CD8-positive, alpha-beta memory T cell (primary cell): ENCODE results near the gene FAM83B. TPM values are rescaled to one million over a fixed set of nuclear protein-coding genes. Genes with fewer than 3 reads are reported as not detected.
"Not testable (repeated sequence)": the region's sequence is repeated elsewhere in the genome, so short reads cannot be mapped to it uniquely, and the experiment has no call there.

Experiments used
- CTCF ChIA-PET: fragments of 350-600 bp; sonication (Branson Sonifier 250); formaldehyde crosslinking; loops from one replicate; lab custom pipeline; 2021; ENCODE audit warnings: antibody characterized with exemption; lab: Charles Lee
- POLR2A ChIA-PET: fragments of 350-600 bp; sonication (Branson Sonifier 250); formaldehyde crosslinking; loops from one replicate; lab custom pipeline; 2021; ENCODE audit warnings: antibody characterized with exemption; lab: Charles Lee
- DNase-seq, 5 donors: peaks; one replicate each; pipeline versions ENCODE4 v3.0.0 to v3.0.0-alpha.2; 2020 to 2022; ENCODE audit warnings: mixed read lengths in 1 of 5
- H3K27ac ChIP-seq: one replicate; pipeline ENCODE4 v1.7.0; 2013; ENCODE audit warnings: low read depth, mild to moderate bottlenecking, low read length, moderate library complexity
- H3K27me3 ChIP-seq: 2 replicates; pipeline ENCODE4 v1.7.0; 2013; ENCODE audit warnings: low read length, mild to moderate bottlenecking; ENCODE audit not compliant: insufficient read depth, poor library complexity, severe bottlenecking
- H3K36me3 ChIP-seq: 2 replicates; pipeline ENCODE4 v1.7.0; 2013; ENCODE audit warnings: mild to moderate bottlenecking, low read length, moderate library complexity; ENCODE audit not compliant: insufficient read depth
- H3K4me1 ChIP-seq: 2 replicates; pipeline ENCODE4 v1.7.0; 2013; ENCODE audit warnings: mild to moderate bottlenecking, low read length, moderate library complexity; ENCODE audit not compliant: insufficient read depth
- H3K4me3 ChIP-seq: 2 replicates; pipeline ENCODE4 v1.7.0; 2013; ENCODE audit warnings: mild to moderate bottlenecking, low read length
- H3K9me3 ChIP-seq: 2 replicates; pipeline ENCODE4 v1.7.0; 2013; ENCODE audit warnings: mild to moderate bottlenecking, low read length
- H3K27ac Mint-ChIP-seq, 8 donors: one replicate each; pipeline ENCODE4 v1.8.0; 2020 to 2021; ENCODE audit warnings: mixed read lengths in 8 of 8, mild to moderate bottlenecking in 6 of 8, inconsistent platforms in 3 of 8, moderate library complexity in 3 of 8
- H3K27me3 Mint-ChIP-seq, 2 donors: one replicate each; pipeline ENCODE4 v1.8.0; 2020 to 2021; ENCODE audit warnings: mixed read lengths in 2 of 2, mild to moderate bottlenecking in 1 of 2, moderate library complexity in 1 of 2
- H3K36me3 Mint-ChIP-seq, 3 donors: one replicate each; pipeline ENCODE4 v1.8.0; 2020 to 2021; ENCODE audit warnings: mixed read lengths in 3 of 3, inconsistent platforms in 1 of 3, mild to moderate bottlenecking in 1 of 3
- H3K4me1 Mint-ChIP-seq, 3 donors: one replicate each; pipeline ENCODE4 v1.8.0; 2020 to 2021; ENCODE audit warnings: mixed read lengths in 3 of 3, inconsistent platforms in 1 of 3, mild to moderate bottlenecking in 1 of 3
- H3K4me3 Mint-ChIP-seq, 7 donors: one replicate each; pipeline ENCODE4 v1.8.0; 2020 to 2021; ENCODE audit warnings: mixed read lengths in 7 of 7, mild to moderate bottlenecking in 6 of 7, moderate library complexity in 4 of 7, inconsistent platforms in 2 of 7
- H3K9me3 Mint-ChIP-seq, 5 donors: one replicate each; pipeline ENCODE4 v1.8.0; 2020 to 2022; ENCODE audit warnings: mixed read lengths in 5 of 5, mild to moderate bottlenecking in 3 of 5, moderate library complexity in 2 of 5, inconsistent platforms in 1 of 5
- polyA plus RNA-seq: library from polyadenylated mRNA; unstranded; fragments of 300-500 nt; fragmentation: Illumina TruSeq; gene quantifications from one replicate; pipeline ENCODE4 v1.2.3, GENCODE V29; 2021
- total RNA-seq, 2 experiments: library from RNA; stranded (reverse); gene quantifications; one replicate each; pipeline ENCODE4 v1.2.3, GENCODE V29; 2021

The FAM83B gene
- total and polyA plus RNA-seq, 3 experiments from 2014 or later = not detected

DNA sequence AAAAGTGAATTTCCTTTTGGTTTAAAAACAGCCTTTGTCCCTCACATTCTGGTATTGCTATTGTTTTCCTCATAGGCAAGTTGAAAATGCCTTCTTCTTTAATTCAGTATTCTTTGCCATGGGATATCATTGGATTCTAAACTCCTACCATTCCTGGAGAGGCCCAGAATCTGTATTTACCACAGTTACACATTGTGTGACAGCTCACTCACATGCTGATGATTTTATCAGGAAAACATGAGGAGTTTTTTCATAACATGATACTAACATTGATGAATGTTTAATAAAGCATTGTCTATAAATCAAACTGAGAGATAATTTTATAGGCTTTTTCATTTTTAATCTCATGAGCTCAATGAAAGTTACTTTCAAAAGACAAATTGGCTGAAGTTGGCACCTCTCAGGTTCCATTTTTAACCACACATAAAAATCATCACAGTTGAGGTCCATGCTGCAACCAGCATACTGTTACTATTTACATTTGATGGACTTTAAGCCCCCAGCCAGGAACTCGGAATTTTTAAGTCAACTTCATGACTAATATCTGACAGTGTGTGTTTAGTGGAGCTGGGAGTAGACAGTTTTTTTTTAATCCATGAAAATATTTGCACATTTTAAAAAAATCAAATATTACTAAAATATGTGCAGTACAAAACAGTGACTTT lies 82.8 kb downstream of the FAM83B start:
- H3K36me3 Mint-ChIP-seq = peaks cover 0 to 3% (median 0%) of the 10 kb centered on the region in 3 donors
- Histone ChIP-seq H3K36me3 (no peaks in the 10 kb centered on the region), H3K4me3 (no peak overlapping the region), H3K27me3 (no peaks in the 10 kb centered on the region), H3K9me3 (peaks cover 5% of the 10 kb centered on the region), H3K27ac (no peak overlapping the region), H3K4me1 (no peaks in the 10 kb centered on the region)
- POLR2A ChIA-PET = no interaction called here
- no peak overlapping the region for H3K27ac Mint-ChIP-seq
- H3K9me3 Mint-ChIP-seq = peaks cover 14 to 31% (median 22%) of the 10 kb centered on the region in 5 donors
- H3K4me3 Mint-ChIP-seq = no peak overlapping the region
- no peaks in the 10 kb centered on the region for H3K27me3 Mint-ChIP-seq
- no peaks in the 10 kb centered on the region for H3K4me1 Mint-ChIP-seq
- DNase-seq = no peak
- CTCF ChIA-PET = no interaction called here

DNA sequence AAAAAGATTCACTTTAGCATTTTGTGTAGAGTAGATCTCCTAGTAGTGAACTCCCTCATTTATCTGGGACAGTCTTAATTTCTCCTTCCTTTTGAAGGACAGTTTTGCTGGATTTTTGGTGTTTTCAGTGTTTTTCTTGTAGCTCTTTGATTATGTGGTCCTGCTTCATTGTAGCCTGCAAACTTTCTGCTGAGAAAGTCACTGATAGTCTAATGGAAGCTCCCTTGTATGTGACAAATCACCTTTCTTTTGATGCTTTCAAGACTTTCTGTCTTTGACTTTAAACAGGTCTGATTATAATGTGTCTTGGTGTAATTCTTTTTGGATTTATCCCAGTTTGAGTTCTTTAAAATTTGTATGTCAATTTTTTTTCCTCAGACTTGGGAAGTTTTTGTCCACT lies 86.1 kb downstream of the FAM83B start:
- H3K36me3 Mint-ChIP-seq = peaks cover 0 to 3% (median 0%) of the 10 kb centered on the region in 3 donors
- no peak overlapping the region for H3K27ac Mint-ChIP-seq
- Histone ChIP-seq H3K27me3 (no peaks in the 10 kb centered on the region), H3K36me3 (no peaks in the 10 kb centered on the region), H3K27ac (no peak overlapping the region), H3K4me3 (no peak overlapping the region), H3K9me3 (peaks cover 5% of the 10 kb centered on the region), H3K4me1 (no peaks in the 10 kb centered on the region)
- DNase-seq = no peak
- no peaks in the 10 kb centered on the region for H3K27me3 Mint-ChIP-seq
- H3K4me3 Mint-ChIP-seq = no peak overlapping the region
- H3K9me3 Mint-ChIP-seq = peaks cover 14 to 22% (median 19%) of the 10 kb centered on the region in 5 donors
- ChIA-PET CTCF (no interaction called here), POLR2A (no interaction called here)
- H3K4me1 Mint-ChIP-seq = no peaks in the 10 kb centered on the region

DNA sequence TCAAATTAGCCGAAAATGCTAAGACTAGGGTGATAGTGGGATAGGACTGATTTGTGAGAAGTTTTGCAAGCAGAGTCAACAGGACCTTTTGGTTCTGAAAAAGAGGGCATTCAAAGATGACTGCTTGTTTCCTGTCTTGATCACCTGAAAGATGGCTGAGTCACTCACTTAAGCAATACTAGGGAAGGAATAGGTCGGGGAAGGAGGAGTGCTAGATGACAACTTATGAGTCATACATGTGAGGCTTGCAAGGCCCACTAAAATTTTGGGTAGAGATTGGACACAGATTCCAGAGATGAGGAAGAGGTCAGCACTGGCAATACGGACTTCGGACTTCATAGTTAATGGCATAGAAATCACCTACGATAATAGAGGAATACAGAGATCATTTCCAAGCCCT lies 89.2 kb downstream of the FAM83B start:
- Mint-ChIP-seq H3K27me3 (no peaks in the 10 kb centered on the region), H3K9me3 (peaks cover 12 to 27% (median 25%) of the 10 kb centered on the region in 5 donors), H3K4me1 (no peaks in the 10 kb centered on the region), H3K36me3 (peaks cover 0 to 3% (median 0%) of the 10 kb centered on the region in 3 donors), H3K27ac (no peak overlapping the region), H3K4me3 (no peak overlapping the region)
- Histone ChIP-seq H3K9me3 (peaks cover 5% of the 10 kb centered on the region), H3K27me3 (no peaks in the 10 kb centered on the region), H3K36me3 (no peaks in the 10 kb centered on the region), H3K4me3 (no peak overlapping the region), H3K27ac (no peak overlapping the region), H3K4me1 (no peaks in the 10 kb centered on the region)
- ChIA-PET POLR2A (no interaction called here), CTCF (no interaction called here)
- no peak for DNase-seq

DNA sequence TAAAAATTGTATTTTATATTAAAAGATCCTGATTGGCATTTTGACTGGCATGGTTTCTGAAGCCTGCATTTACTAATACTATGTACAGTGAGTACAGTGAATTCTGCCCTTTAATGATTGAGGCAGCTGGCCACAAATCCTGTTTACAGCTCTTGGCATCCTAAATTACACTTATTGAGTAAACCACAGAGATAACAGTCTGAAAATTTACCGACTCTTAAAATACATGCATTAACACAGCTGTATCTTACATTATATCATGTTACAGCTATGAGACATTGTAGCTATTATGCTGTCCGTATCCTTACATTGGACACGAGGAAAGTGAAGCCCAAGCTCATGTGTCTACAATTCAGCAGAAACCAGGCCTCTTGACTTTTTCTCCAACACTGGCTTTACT lies 90.8 kb downstream of the FAM83B start:
- H3K4me3 Mint-ChIP-seq = no peak overlapping the region
- POLR2A ChIA-PET = no interaction called here
- Histone ChIP-seq H3K4me3 (no peak overlapping the region), H3K27ac (no peak overlapping the region), H3K9me3 (peaks cover 5% of the 10 kb centered on the region), H3K27me3 (no peaks in the 10 kb centered on the region), H3K36me3 (no peaks in the 10 kb centered on the region), H3K4me1 (no peaks in the 10 kb centered on the region)
- DNase-seq = no peak
- no peak overlapping the region for H3K27ac Mint-ChIP-seq
- H3K9me3 Mint-ChIP-seq = peaks cover 10 to 25% (median 23%) of the 10 kb centered on the region in 5 donors
- H3K27me3 Mint-ChIP-seq = no peaks in the 10 kb centered on the region
- peaks cover 0 to 3% (median 0%) of the 10 kb centered on the region in 3 donors for H3K36me3 Mint-ChIP-seq
- CTCF ChIA-PET = no interaction called here
- no peaks in the 10 kb centered on the region for H3K4me1 Mint-ChIP-seq

DNA sequence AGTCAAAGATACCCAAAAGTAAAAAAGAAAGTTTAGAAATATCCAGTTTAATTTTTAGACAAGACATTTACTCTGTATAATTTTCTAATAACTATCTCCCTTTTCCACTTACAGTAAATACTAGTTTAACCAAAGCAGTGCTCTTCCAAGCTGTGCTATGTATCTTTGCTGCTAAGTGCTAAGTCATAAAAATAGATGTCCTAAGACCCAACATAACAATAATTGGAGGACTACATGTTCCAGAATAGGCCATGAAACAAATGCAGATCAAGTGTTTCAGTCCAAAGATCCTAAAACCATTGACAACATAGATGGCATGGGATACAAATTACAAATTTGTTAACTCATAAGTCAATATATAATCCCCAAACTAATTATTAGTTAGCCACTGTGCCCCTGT lies 111.1 kb downstream of the FAM83B start:
- ChIA-PET POLR2A (no interaction called here), CTCF (no interaction called here)
- no peaks in the 10 kb centered on the region for H3K4me1 ChIP-seq
- Mint-ChIP-seq H3K4me1 (no peaks in the 10 kb centered on the region), H3K27ac (no peak overlapping the region), H3K36me3 (no peaks in the 10 kb centered on the region), H3K9me3 (peaks cover 0 to 20% (median 7%) of the 10 kb centered on the region in 5 donors), H3K4me3 (no peak overlapping the region), H3K27me3 (no peaks in the 10 kb centered on the region)
- H3K27ac ChIP-seq = no peak overlapping the region
- H3K27me3 ChIP-seq = no peaks in the 10 kb centered on the region
- no peak for DNase-seq
- no peaks in the 10 kb centered on the region for H3K9me3 ChIP-seq
- no peaks in the 10 kb centered on the region for H3K36me3 ChIP-seq
- H3K4me3 ChIP-seq = no peak overlapping the region

DNA sequence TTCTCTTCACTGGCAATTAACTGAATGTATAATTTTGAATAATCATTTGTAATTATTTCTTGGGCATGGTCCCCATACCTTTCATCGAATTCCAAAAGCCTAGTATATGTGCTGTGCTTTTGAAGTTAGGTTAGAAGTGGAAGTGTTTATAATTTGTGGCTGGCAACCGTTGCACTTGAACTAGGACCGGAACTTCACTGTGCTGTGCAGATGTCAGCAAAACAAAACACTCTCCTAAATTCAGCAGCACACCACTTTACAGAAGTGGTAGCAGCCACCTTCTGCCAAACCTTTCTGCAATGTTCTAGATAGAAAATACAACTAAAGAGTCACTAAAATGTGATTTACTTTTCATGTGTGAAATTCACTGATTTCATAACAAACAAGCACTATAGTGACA lies 111.9 kb downstream of the FAM83B start:
- Histone ChIP-seq H3K27me3 (no peaks in the 10 kb centered on the region), H3K36me3 (no peaks in the 10 kb centered on the region), H3K4me3 (no peak overlapping the region), H3K27ac (no peak overlapping the region), H3K4me1 (no peaks in the 10 kb centered on the region), H3K9me3 (no peaks in the 10 kb centered on the region)
- Mint-ChIP-seq H3K27ac (no peak overlapping the region), H3K4me1 (no peaks in the 10 kb centered on the region), H3K36me3 (no peaks in the 10 kb centered on the region), H3K4me3 (no peak overlapping the region), H3K27me3 (no peaks in the 10 kb centered on the region), H3K9me3 (peaks cover 0 to 17% (median 7%) of the 10 kb centered on the region in 5 donors)
- no peak for DNase-seq
- POLR2A ChIA-PET = no interaction called here
- CTCF ChIA-PET = no interaction called here

DNA sequence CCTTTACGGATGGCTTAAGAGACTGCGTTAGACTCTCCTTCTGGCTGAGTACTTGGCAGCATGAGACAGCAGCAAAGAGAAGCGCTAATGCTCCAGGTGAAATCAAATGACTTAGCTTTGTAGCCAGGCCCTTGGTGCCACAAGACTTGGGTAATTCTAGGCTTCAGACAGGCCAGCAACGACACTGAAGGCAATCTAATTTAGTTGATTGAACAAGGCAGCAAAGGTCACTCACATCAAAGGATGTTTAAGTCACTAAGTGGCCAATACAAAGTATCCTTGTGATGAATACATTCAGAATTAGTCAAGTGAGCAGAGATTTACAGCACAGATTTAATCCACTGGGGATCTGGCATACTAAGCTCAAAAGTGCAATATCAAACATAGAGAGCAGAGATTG lies 113.2 kb downstream of the FAM83B start:
- H3K4me1 Mint-ChIP-seq = no peaks in the 10 kb centered on the region
- Histone ChIP-seq H3K27me3 (no peaks in the 10 kb centered on the region), H3K4me3 (no peak overlapping the region), H3K36me3 (no peaks in the 10 kb centered on the region), H3K27ac (no peak overlapping the region), H3K9me3 (no peaks in the 10 kb centered on the region), H3K4me1 (no peaks in the 10 kb centered on the region)
- H3K4me3 Mint-ChIP-seq = no peak overlapping the region
- no peak for DNase-seq
- H3K36me3 Mint-ChIP-seq = no peaks in the 10 kb centered on the region
- POLR2A ChIA-PET = no interaction called here
- no peaks in the 10 kb centered on the region for H3K27me3 Mint-ChIP-seq
- H3K27ac Mint-ChIP-seq = no peak overlapping the region
- peaks cover 0 to 11% (median 8%) of the 10 kb centered on the region in 5 donors for H3K9me3 Mint-ChIP-seq
- CTCF ChIA-PET = no interaction called here

DNA sequence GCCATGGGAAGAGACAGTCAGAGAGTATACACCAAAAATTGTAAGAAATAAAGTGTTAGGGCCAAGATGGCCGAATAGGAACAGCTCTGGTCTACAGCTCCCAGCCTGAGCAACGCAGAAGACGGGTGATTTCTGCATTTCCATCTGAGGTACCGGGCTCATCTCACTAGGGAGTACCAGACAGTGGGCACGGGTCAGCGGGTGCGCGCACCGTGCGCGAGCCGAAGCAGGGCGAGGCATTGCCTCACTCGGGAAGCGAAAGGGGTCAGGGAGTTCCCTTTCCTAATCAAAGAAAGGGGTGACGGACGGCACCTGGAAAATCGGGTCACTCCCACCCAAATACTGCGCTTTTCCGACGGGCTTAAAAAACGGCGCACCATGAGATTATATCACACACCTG lies 114.8 kb downstream of the FAM83B start:
- H3K9me3 ChIP-seq, H3K4me1 ChIP-seq, H3K27ac Mint-ChIP-seq, H3K36me3 Mint-ChIP-seq, DNase-seq, H3K4me1 Mint-ChIP-seq, H3K4me3 ChIP-seq, CTCF ChIA-PET, H3K27ac ChIP-seq, H3K36me3 ChIP-seq, H3K27me3 ChIP-seq, H3K27me3 Mint-ChIP-seq, H3K4me3 Mint-ChIP-seq, POLR2A ChIA-PET: not testable (repeated sequence)
- peaks cover 0 to 11% (median 5%) of the 10 kb centered on the region in 5 donors for H3K9me3 Mint-ChIP-seq
